Stimulated activated CD4-positive, alpha-beta T cell treated with anti-CD3 and anti-CD28 coated beads, Interleukin-1b, Interleukin-23, amount 100 ng/mL, for 1 hour (primary cell): ENCODE measurements around the gene RRP1B.

Experiments
- DNase-seq, 2 donors: peaks; one replicate each; pipeline ENCODE4 v3.0.0-alpha.2; 2020; ENCODE audit warnings: low read depth in 2 of 2

RRP1B gene

DNA sequence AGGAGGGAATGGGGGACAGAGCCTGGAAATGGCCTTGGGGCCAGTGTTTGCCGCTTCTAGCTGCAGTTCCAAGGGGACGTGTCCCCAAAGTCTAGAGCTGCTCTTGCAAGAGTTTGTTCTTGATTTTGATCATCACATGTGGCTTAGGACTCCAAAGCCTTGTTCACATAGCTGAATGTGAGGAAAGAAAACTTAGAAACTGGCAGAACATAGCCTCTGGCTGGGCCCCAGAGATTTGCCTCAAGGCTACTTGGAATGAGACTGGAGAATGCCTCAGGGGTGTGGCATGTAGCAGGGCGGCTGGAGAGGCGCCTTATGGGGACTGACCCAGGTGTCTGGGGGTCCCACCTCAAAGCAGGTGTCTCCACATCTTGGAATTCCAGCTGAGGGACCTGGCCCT is 61.8 kb downstream of the RRP1B start:
- DNase-seq: no peak

DNA sequence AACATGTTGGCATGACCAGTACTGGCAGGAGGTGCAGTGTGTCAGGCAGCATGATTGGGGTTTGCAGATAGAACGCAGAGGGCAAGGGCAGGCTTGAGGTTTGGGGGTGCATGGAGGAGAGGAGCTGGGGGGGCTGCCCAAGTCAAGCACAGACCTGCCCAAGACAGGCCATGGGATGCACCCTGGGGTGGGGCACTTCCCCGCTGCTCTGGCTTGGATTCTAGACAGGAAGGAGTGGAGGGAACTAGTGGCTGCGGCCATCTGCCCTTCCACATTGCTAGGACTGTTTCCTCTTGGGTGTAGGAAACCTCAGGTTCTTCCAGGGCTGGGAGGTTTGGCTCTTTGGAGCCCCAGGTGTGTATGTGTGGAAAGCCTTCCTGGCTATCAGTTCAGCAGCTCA is 62.6 kb downstream of the RRP1B start:
- no peak for DNase-seq

- DNase-seq: no peak
Observed at GRCh38 chr21:43723648-43724047, 64.3 kb downstream of the RRP1B start.

GRCh38 chr21:43726686-43727518 is 67.5 kb downstream of the RRP1B start:
- DNase-seq: no peak

DNA sequence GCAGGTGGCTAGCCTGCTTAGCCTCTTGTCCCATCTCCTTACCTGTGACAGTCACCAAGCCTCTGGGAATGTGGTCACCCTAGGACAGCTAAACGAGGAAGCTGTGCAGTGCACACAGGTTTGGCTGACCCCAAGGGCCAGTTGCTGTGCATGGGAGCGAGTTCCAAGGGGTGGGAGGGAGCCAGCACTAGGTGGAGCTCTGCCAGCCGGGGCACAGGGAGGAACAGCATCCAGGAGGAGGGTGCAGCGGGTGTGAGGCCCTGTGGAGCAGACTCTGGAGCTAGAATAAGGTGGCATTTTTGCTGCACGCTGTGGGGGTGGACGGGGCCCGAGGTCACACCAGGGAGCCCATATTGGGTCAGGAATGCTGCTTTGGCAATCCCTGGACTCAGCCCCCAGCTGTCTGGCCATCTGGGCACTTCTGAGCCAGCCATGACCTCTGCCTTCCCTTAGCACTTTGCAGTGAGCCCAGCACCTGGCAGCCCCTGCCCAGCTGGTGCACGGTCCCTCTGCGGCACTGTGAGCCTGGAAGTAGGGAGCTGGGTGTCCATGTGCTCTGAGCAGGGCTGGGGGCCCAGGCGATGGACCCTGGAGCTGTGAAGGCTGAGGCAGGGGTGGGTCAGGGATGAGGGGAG is 68.3 kb downstream of the RRP1B start:
- DNase-seq: no peak

- no peak for DNase-seq
Observed at GRCh38 chr21:43728154-43728466, 68.8 kb downstream of the RRP1B start.

DNA sequence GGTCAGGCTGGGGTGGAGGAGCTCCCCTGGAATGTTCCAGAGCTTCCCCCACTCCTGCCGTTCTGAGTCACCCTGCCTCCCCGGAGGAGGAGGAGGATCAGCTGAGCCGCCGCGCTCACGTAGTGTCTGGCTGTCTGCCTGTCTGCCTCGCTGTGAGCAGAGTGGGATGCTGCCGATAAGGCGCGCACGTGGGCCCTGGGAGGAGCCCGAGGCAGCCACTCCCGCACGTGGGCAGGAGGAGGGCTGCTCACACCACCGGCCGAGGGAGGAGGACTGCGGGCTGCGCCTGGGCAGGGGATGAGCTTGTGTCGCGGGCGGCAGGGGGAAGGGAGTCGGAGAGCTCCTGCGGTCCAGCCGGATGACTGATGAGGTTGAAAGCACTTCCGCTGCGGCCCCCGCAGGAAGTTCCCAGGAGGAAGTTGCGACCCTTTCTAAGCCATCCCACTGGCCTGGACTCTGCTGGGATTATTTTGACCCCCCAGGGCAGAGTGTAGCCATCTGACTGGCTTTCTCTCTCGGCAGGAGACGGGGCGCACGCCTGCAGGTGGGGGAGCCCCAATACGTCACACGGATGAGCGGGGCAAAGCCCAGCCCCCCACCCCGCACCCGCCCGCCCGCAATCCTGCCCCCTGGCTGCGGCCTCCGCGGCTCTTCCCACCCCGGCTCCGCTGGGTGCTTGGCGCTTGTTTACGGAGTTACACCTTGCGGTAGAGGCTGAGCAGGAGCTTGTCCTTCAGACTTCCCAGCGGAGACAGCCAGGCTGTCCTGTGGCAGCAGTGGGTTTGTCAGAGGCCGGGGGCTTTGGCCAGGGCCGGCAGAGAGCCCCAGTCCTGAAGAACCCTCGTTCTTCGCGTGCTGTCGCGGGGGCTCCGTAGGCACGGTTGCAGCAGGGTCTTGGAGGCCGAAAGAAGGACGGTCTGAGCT is 69.4 kb downstream of the RRP1B start:
- peak; percentile 39 to 49 for DNase-seq

DNA sequence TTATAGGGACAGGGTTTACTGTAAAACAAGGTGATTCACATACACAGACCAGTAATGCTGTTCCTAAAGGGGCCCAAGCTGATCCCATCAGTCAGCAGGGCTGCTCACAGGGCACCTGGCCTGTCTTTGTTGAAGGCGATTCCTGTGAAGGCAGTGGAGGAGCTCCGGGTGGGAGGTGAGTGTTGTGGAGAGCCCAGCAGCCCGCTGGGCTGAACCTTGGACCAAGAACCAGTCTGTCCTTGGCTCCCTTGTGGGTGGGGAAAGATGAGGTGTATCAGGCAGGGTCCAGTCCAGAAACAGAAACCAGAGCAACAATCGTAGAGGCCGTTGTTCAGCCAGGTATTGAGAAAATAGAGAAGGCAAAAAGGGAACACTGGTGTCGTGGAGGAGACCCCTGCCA is 72.1 kb downstream of the RRP1B start:
- DNase-seq: no peak

DNA sequence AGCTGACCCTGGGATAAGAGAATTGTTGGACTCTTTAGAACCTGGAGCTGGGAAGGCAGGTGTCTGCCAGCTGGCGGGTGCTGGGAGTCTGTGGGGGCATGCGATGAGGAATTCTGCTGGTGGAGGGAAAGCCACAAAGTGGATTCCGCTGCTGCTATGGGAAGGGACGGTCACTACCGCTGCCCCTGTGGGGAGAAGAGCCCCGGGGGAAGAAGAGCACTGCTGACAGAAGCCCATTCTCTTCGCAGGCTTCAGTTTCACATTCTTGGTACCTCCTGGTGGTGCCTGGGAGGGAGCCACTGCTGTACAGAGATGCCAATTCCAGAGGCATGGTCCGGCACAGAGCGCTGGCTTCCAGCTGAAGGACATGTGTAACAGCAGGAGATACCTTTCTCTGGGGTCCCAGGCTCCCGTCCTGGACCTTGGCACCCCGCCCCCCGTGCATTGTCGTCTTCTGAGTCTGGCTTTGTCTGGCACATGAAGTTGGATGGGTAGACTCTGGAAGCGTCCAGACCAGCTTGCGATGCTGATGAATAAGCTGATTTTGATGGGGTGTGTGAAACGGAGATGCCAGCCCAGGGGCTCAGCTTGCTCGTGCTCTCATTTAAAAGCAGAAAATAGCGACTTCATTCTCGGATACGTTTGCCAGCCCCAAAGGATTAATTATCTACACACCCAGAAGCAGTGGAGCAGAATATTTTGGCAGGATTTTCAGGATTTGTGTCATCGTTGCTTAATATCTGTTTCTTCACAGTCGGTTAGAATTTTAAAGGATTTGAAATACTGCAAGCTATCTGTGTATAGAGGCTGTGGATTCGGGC is 72.7 kb downstream of the RRP1B start:
- DNase-seq: no peak

DNA sequence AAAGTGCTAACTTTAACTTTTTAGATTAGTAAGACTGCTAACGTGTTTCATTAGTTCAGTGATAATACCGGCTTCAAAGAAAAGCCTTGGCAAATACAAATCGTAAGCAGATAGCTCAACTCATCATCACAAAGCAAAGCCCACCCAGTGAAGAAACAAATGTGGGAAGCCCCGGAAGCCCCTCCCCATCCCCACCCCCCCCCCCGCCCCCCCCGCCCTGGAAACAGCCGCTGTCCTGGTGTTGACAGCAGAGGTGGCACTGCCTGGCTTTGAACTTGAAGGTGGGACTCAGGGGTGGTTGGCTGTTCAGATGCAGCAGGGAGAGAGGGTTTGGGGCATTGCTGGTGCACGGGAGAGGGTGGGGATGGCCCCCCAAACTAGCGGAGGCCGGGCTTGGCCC is 73.7 kb downstream of the RRP1B start:
- DNase-seq: no peak

DNA sequence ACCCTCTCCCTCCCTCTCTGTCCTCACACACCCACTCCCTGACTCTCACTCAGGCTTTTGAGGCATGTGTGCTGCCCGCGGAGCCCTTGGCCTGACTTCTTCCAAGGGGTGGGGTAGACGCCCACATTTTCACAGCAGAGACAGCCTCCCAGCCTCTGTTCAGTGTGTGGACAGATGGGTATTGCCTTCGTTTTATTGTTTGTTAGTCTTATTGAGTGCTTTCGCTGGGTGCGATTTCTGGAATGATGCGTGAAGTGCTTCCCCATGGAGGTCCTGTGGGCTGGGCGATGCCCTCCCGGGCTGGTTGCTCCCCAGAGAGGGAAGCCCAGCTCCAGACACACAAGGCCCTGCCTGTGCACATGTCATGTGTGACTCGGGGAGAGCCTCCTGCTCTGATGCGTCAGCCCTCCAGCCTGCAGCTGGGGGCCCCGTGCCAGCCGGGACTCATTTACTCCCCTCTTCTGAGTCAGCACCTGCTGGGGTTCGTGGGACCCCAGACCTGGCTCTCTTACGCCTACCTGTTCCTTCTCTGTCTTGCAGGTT is 74.2 kb downstream of the RRP1B start:
- DNase-seq: no peak

- DNase-seq: no peak
Observed at GRCh38 chr21:43734131-43734927, 75.0 kb downstream of the RRP1B start.

GRCh38 chr21:43734928-43735229 is 75.5 kb downstream of the RRP1B start:
- no peak for DNase-seq

DNA sequence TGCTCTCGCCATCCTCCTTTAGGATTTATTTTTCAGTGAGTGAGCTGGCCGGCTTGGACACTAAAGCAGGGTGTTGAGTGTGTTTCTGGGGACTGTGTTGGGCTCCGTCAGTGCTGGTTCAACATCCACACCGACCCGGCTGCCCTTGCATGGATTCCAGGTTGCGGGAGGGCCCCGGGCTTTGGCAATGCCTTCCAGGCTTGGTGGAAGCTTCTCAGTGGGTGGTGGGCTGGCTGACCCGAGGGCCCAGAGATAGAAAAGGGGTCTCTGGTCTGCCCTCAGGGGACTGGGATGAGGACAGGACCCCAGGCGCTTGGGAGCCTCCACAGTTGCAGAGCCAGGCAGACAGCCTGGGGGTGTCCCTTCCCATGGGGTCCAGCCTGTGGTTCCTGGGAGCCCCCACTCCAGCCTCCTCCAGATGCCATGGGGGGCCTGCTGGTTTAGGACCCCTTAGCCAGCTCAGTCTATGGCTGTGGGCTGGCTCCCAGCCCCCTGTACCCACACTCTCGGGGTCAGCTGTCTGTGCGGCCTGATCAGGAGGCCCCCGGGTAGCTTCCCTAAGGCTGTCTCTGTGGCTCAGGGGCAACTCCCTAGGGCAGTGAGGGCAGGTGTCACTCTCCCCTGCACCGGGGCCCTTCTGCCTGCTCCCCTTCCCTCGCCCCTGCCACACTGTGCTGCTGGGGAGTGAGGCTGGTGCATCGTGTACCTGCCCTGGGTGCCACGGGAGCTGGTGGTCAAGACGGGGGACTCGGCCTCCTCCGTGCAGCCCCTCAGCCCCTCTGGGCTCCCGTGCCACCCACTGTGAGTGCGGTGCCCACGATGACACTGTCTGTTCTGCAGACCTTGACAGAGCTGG is 76.1 kb downstream of the RRP1B start:
- DNase-seq: no peak

- no peak for DNase-seq
Observed at GRCh38 chr21:43736224-43736883, 77.0 kb downstream of the RRP1B start.

DNA sequence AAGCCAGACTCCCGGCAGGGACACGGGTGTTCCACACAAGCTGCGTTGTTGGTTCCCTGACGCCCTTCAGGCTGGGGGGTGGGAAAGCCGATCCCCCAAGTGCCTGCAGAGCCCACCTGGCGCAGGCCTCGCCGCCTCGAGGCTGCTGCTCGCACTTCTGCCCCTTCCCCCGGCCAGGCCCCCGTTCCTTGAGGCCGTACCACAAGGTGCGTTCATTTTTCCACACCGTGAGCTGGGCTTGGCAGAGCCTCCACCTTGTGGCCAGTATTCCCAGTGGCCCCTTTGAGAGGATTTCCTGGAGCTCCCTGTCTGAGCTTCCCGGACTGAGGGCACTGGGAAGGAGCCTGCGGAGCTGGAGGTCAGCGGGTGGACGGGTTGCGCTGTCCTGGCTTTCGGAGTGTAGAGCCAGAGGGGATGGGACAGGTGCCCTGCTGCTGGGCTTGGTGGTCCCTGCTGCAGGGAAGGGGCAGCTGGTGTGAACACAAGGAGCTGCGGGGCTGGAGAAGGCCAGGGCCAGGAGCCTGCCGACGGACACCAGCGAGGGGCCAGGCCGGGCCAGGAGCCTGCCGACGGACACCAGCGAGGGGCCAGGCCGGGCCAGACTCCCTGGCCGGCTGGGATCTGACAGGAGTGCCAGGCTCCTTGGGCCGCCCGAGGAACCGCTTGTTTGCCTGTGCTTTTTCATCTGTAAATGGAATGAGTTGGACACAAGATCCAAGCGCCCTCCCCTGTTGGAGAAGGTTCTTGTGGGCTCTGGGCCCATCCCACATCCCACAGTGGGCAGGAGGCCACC is 78.0 kb downstream of the RRP1B start:
- no peak for DNase-seq

DNA sequence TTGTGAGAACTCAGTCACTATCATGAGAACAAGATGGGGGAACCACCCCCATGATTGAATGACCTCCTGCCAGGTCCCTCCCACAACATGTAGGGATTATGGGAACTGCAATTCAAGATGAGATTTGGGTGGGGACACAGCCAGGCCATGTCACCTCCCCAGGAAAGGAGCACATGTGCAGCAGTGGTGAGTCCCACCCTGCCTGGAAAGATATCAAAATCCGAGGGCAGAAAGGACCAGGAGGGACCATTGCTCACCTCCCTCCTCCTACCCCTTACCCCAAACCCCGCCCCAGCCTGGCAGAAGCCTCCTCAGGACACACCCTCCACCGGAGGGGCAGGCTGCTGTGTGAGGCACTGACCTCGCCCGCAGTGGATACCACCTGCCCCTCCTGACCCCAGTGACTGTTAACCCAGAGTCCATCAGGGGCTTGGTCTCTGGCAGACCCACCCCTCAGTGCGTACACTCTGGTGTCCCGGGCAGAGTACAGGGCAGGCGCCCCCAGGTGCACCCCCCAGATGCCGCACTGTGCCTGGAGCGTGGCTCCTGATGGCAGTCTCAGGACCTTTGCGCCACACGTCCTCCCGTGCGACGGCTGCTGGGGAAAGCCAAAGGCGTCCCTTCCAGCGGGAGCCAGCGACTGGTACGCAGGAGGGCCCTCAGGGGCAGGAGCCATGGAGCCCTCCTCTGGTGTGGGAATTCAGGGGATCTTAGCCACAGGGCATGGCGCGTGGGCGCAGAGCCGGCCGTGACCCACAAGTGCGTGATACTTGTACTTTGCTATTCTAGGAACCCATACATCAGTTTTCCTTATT is 80.5 kb downstream of the RRP1B start:
- DNase-seq: no peak
